ENCODE measurements around the gene CHAC1.

DNA sequence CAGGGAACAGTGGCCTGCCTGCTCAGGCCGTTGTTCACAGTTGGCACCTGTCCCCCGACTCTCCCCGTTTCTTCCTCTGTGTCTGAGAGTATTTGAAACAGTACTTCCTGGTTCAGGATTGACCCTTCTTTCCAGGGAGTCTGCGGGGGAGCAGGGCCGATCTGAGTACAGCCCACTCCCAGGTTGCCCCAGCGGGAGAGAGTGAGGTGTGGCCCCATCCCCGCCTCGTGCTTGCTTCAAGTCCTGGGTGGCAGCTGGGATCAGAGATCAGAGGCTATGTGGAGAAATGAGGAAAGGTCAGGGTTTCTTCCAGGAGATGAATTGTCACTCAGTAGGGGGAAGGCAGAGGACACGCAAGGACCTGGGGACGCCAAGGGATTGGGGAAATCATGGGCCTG lies 30.7 kb upstream of the CHAC1 start:
- TF ChIP-seq, protein P1, sequence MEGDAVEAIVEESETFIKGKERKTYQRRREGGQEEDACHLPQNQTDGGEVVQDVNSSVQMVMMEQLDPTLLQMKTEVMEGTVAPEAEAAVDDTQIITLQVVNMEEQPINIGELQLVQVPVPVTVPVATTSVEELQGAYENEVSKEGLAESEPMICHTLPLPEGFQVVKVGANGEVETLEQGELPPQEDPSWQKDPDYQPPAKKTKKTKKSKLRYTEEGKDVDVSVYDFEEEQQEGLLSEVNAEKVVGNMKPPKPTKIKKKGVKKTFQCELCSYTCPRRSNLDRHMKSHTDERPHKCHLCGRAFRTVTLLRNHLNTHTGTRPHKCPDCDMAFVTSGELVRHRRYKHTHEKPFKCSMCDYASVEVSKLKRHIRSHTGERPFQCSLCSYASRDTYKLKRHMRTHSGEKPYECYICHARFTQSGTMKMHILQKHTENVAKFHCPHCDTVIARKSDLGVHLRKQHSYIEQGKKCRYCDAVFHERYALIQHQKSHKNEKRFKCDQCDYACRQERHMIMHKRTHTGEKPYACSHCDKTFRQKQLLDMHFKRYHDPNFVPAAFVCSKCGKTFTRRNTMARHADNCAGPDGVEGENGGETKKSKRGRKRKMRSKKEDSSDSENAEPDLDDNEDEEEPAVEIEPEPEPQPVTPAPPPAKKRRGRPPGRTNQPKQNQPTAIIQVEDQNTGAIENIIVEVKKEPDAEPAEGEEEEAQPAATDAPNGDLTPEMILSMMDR (conservative IDR thresholded peaks at IDR 0.05; ENCODE audit: low read length), result no peak
- no peak for TF ChIP-seq EZH2phosphoT487 (IDR thresholded peaks at IDR 0.05; ENCODE audit: borderline replicate concordance)
